Left hindlimb (tissue), 1 donor: ENCODE results near the gene HDAC2.
A peak's percentile ranks its signal among the peaks of the same experiment; 100 is the strongest.

Source experiments
- DNase-seq: peaks from one replicate; pipeline ENCODE4 v3.0.0-alpha.2; 2018

The HDAC2 gene

DNA sequence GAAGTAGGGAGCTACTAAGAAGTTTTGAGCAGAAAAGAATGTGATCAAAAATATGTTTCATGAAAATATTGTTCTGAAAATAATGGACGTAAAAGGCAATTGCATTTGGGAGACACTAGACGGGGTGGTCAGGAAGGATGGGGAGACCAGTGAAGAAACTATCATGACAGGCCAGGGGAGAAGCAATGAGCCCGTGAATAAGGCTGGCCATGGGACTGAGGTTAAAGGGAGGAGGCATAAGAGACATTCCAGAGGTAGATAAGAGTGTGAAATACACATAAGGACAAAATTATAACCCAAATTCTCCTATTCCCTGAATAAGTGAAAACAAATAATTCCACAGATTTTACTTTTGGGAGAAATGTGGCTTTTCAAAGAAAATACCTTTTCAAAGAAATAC is 62.1 kb downstream of the HDAC2 start:
- no peak for DNase-seq

DNA sequence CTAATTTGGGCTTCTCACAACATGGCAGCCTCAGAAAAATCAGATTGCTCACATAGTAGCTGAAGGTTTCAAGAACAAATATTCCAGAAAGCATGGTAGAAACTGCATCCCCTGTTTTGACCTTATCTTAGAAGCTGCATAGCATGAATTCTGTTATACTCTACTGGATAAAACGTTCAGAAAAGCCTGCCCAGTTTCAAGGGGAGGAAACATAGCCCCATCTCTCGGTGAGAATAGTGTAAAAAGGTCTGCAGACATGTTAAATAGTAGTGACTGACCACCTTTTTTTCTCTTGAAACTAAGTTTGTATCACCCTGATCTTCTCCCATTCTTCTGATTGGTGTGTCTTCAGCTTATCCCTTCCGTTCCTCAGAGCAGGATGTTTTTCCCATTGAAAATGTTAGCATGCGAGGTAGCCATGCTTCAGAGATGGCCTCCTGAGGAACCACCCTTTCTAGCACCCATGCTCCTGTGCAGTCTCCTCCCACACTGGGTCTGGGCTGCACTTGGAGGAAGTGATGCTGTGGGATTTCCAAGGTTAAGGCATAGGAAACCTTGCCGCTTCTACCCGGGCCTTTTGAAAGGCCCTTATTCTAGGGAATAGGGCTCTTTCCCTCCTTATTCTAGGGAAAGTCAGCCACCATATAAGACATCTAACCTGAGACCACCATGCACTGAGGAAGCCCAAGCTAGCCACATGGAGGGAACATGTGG is 63.7 kb downstream of the HDAC2 start:
- DNase-seq = no peak

DNA sequence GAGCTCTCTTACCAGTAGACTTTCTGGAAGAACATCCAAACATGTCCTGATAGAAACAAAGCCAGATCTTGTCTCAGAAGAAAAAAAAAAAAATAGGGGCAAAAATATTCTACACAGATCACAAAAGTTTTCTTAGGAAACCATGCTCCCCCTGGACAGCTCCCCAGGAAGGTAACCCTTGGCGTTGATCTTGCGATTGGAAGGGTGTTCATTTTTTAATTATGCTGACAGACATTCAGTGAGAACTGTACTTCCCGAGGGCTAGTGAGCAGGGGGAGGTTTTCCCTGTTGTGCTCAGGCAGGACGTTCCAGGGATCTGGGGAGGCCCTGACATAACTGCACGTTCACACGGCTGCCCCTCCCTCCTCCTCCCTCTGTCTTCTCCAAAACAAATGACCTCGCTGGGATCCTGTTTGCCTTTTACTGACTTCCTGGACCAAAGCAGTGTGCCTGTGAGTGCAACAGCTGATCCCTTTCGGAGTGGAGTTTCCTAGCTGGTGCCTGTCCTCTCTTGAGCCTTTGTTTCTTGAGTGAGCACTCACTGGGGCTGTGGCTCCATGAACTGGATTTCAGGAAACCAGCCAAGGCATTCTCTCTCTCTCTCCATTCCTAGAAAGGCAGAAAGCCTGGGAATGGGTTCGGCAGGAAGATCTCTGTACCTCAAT is 67.2 kb downstream of the HDAC2 start:
- peak; percentile 63 for DNase-seq

DNA sequence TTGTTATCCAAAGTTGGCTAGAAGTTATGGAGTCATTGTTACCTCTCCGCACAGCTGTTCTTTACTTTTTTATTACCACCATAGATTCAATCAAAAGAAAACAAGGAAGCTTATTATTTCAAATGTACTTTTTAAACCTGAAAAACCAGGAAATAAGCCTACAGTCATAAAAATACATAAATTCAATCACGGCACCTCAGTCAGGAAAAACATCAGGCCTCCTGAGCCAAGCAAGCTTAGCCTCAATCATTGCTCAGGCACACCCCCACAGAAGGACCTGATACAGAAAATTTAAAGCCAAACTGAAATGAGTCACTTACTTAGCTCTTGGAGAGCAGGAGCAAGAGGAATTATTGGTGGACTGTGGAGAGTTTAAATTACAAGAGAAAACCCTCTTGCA is 69.5 kb downstream of the HDAC2 start:
- DNase-seq = no peak

DNA sequence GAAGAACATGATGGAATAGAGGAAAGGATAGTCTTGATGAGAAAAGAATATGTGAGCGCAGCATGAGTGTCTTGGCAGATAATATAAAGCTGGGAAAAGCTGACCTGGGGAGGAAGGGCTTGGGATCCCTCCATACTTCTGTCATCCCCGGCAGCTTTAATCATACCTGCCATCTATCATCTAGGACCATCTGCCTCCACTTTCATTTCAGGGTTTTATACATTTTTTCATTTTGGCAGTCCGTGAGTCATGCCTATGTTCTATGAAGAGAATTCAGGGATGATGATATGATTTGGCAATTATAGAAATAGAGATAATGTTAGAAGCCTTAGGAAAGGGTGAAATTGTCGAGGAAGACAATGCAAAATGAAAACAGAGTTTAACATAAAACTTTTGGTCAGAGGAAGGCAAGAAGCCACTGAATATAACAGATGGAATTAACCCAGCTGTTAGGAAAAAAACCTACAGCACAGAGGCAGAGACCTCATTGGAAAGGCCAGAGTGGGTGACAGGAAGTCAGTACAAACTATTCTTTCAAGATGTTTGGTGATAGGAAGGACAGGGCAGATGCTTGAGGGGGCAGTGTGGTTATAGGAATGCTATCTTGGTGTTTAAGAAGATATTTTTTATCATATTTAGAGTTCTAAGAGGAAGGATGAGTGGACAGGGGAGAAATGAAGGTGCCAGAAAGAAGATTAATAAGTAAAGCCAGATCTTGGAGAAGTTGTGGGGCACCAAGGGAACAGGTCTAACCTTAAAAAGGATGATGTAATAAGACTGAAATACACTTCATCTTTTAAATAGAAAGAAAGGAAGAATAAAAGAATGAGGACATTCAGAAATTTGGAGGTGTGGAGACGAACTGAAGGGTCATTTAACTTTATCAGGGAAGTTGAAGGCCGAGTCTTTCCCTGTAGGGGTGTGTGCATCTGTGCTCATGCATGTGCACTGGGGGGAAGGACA is 76.0 kb downstream of the HDAC2 start:
- no peak for DNase-seq

DNA sequence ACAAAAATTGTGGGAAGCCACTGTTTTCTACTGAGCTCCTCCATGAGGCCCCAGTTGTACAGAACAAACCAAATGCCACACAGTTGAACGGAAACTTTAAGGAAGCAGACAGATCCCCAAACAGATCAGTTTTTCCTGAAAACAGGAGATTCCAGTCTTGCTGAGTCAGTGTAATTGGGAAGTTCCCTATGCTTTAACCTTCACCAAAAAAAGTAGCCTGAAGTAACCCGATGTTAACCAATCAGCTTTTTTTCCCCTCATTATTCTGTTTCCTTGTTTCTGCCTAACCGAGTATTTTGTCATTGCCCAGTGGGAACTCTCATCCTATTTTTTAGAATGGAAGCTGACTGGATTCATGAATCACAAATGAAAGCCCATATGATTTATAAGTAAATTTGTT is 77.1 kb downstream of the HDAC2 start:
- no peak for DNase-seq

DNA sequence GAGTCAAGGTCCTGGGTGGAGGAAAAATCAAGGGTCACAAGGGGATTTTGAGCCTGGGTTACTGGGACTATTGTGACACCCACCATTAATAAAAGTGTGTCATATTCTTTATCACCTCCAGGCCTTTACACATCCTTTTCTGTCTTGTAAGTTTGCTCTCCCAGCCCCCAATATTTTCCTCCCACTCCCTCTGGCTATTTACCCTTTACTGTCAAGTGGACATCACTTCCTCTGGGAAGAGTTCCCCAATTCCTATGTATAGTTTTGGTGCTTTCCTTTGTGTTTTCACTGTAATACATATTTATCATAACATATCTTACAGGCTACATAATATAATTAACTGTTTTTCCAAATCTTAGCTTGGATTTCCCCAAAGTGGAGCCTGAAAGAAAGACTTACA is 77.5 kb downstream of the HDAC2 start:
- no peak for DNase-seq

DNA sequence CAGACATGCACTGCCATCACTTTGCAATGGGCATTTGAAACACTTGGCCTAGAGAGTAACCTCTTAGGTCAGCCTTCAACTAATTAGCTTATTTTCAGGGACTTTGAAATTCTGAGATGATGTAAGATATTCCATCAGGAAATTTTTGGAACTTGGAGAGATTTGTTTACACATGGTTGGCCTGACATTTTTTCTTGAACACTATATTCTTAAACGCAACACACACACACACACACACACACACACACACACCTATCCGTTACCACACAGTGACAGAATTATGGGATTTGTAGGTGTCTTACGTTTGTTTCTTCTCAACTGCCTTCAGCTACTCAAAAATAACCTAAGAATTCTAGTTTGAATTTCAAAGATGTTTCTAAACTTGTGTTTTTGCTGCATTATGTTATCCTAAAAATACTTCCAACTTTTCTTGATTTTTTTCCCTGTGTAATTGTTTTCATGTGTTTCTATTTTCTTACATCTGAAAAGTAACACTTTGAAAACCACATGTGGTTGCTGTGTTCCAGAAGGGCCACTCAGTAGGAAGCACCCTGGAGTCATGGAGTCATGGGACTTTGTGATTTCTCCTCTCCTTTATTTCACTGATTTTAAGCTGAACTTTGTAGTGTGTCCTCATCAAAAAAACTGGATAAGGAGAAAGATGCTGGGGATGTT is 81.9 kb downstream of the HDAC2 start:
- DNase-seq = no peak

DNA sequence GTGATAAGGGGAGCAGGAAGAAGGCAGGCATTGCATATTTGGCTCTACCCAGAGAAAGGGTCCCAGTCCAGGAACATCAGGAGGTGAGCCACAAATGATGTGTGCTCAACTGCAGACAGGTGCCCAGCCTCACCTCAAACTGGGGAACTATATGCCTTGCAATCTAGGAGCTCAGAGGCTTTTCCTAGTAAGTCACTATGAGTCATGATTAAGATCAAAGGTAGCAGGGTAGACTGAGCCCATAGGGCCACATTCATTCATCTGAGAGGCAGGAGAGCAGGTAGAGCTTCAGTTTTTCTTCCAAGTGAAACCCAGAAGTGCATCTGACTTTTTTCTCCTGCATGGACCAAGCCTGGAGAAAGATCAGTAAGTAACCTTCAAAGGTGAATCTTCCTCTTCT is 82.5 kb downstream of the HDAC2 start:
- no peak for DNase-seq

DNA sequence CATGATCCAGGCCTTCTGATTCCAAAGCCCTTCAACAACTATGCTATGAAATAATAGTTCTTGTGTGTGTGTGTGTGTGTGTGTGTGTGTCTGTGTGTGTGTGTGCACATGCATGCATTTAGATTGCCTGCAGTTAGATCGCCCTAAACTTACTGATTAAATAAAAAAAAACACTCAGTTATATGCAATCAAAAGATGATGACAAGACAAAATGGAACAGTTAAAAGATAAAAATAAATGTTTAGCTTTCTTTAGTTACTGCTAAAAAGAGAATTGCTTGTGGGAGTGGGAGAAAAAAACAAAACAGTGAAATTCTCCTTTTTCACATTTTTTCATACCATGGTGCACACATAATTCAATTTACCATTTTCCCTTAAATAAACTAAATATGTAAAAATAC is 84.4 kb downstream of the HDAC2 start:
- DNase-seq = no peak

DNA sequence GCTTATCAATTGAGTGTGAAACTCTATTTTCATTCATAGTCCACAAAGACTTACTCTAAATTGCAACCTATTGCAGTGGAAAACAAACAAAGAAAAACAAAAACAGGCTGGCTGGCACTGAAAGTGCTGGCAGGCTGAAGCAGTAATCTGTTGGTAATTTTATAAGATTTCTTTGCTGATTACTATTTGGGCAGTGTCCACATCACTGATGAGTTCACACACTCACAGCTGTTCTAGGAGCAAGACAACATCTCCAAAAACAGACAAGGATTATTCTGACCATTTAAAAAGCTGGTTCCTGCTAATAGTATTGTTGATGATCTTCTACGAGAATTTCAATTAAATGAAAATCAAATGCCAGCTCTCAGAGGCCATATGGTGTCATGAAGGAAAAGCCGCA is 86.9 kb downstream of the HDAC2 start:
- DNase-seq = no peak
